IPS DF 19.7 (cell line): Measurements from ENCODE around the gene ATL2.
"Not testable (repeated sequence)": the region's sequence is repeated elsewhere in the genome, so short reads cannot be mapped to it uniquely, and the experiment has no call there.

ENCODE experiments used
- DNase-seq: peaks from one replicate; pipeline ENCODE4 v3.0.0-alpha.2; 2013; ENCODE audit warnings: low read depth, low spot score

Gene ATL2

DNA sequence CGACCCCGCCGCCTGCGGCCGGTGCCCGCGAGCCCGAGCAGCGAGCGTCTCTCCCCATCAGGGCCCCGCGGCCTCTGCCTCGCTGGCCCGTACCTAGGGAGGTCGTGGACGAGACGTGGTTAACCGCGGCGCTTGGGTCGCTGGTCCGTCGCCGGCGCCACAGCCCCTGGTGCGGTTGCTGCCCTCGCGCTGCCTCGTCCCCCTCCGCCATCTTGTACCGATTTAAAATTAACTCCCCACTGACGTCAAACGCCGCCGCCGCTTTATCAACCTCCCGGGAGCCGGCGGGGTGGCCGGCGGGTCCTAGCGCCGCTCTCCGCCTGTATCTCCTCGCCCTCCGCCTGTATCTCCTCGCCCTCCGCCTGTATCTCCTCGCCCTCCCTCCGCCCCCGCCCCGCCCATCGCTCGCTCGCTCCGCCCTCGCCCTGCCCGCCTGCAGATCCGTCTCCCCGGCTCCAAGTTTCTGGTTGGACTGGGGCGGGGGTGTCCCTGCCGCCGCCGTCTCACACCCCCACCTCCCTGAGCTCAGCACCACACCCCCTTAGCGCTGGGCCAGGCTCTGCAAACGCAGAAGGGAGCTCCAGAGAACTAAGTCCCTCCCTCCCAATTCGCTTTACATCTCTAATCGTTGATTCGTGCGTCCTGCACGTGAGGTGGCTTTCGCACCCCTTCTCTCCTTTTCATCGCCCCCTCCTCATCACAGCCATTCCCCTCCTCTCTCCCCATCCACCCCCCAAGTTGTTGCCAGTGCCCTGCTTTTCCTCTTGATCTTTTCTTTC is at the start of gene ATL2:
Gene ATL2 (minus strand): TSS at position 224 of the 779 bp plus-strand sequence. CDS start 13 bp downstream, at position 211.
- peak; percentile 83 for DNase-seq

DNA sequence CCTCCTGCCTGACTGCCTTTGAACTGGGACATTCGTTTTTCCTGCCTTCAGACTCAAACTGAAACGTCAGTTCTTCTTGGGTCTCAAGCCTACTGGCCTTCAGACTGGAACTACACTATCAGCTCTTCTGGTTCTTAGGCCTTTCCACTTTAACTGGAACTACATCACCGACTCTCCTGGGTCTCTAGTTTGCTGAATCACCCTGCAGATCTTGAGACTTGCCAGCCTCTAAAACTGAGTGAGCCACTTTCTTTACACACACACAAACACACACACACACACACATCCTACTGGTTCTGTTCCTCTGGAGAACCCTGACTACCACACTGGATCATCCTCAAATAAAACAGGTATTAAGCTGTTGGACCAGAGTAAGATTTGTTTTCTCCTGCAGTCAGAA is 46.7 kb upstream of the ATL2 start:
- no peak for DNase-seq

DNA sequence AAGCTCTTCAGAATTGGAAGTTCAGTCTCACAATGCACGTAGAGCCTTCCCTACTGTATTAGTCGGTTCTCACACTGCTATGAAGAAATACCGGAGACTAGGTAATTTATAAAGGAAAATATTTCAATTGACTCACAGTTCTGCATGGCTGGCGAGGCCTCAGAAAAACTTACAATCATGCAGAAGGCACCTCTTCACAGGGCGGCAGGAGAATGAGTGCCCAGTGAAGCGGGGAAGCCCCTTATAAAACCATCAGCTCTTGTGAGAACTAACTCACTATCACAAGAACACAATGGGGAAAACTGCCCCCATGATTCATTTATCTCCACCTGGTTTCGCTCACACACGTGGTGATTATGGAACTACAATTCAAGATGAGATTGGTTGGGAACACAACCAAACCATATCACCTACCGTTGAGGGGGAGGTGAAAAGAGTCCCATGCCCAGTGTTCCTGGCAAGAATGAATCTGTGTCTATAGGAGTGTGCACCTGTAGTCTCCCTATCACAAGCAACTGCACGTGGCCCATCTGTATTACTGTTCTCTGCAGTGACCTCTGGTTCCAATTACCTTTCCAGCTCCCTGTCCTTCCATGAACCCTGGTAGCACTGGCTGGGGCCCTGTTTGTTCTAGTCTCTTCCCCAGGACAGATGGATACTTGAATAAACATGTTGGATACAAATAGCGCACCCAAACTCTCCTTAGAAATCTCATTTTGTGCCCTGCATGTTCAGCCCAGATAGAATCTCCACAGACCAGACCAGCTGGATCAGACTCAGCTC is 44.4 kb upstream of the ATL2 start:
- DNase-seq = no peak

DNA sequence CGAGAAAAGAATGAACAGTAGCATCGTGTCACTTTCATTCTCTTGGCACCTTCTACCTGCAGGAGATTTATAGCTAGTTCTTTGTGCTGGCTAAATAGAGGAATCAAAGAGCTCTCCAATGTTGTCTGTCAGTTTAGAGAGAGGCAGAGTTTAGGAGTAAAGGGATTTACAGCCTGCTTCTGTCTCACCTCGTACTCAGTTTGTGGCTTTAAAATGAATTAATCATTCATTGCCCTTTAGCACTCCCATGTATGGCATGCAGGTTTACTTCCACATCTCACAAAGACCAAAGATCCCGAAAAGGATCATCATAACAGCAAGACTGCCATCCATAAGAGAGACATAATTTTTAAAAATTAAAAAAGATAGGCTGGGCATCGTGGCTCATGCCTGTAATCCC is 42.4 kb upstream of the ATL2 start:
- no peak for DNase-seq

DNA sequence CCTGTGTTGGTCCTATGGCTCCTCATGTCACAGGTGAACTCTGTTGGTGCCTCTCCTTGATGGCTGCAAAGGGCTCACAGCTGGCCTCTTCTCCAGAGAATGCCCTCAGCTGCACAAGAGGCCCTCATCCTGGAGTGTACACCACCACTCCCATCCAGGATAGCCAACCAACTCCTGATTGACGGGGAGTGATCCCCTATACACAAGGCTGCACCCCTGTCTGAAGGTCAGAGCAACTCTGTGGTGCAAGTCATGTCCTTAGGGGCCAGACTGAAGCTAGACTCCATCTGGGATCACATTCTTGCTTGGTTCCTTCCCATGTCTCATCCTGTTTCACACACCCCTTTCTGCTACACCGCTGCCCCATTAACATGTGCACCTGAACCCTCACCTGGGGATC is 41.7 kb upstream of the ATL2 start:
- DNase-seq = no peak

DNA sequence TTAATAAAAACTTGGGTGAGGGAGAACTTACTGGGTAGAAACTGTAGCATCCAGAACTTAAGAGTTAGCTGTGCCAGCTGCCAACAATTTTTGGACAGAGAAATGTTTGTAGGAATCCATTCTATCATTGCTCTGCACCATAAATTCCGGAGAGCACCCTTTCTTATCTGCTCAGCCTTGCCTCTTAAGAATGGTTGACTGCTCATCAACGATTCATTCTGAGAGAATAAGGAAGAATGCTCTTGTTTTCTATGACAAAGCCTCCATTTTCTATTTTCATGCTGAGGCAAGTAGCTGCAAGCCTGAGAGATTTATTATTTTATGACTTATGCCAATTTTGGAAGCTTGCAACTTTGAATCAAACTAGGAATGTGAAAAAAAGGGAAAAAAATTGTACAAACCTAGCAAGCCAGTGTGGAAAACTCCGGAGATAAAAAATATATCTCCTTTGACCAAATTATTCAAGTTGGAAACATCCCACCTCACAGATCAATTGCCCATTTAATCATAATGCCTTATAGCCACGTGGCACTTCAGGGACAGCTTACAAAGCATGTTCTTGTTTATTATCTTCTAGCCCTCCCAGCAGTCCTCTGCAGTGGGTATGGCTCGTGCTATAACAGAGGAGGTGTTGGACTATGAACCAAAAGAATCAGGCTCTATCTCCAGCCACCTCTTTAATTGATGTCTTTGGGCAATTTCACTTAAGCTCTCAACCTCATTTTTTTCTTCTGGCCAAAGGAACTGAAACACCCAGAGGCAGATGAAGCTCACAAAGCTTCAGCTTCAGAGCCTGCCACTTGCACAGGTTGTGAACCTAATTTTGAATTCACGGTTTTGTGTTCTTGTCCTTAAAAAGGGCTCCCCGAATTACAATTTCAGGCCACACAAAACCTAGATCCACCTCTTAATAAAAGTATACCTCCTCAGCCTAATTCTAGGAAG is 40.9 kb upstream of the ATL2 start:
- no peak for DNase-seq

DNA sequence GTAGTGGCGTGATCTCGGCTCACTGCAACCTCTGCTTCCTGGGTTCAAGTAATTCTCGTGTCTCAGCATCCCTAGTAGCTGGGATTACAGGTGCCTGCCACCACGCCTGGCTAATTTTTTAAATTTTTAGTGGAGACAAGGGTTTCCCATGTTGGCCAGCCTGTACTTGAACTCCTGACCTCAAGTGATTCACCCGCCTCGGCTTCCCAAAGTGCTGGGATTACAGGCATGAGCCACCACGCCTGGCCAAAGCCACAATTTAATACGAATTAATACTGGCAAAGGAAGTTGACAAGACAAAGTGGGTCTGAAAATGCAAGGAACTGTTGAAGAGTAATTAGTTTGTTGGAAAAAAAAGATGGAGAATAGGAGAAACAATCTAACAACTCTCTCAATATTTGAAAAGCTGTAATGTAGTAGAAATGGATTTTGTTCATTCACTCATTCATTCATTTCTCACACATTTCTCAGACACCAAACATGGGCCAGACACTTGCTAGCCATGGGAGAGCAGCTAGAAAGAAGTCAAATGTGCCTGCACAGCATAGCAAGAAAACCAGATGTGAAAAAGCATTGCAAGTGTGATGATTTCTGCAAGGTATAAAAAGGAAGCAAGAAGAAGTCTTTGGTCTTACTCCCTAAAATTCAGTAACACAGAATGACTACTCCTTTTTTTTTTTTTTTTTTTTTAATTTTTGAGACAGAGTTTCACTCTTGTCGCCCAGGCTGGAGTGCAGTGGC is 39.4 kb upstream of the ATL2 start:
- DNase-seq = no peak

DNA sequence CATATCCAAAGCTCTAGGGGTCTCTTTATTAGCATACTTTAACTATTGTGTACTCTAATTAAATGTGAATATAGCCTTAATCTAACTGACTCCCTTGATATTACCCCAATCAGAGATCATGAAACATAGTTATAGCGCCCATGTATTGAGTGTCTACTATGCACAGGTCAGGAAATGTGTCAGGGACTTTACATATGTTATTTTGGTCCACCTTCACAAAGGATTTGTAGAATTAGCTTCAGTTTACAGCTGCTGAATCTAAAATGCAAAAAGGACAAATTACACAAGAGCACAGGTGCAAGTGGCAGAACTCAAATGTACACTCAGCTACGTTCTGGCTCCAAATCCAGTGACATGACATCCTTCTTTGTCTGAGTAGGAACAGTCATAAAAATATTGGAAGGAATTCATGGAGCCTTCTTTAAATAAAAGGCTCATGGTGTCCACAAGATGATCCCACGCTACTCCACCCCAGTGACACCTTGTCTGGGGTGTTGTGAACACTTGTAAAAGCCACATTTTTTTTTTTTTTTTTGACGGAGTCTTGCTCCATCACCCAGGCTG is 38.7 kb upstream of the ATL2 start:
- no peak for DNase-seq

DNA sequence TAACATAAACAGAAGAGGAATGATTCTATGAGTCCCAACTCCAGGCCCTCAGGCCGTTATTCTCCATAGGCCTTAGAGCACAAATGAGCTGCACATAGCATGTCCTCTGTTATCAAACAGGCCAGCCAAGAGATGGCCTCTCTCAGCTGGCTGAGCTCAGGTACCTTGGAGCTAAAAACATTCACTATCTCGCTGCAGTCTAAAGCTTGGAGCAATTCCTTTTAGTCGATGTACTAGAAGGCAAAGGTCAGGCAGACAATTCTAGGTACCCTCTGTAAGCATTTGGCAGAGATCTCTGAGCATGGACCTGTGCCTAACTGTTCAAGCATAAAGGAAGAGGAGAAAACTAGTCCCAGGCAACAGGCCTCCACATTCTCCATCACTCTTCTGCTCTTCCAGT is 38.0 kb upstream of the ATL2 start:
- no peak for DNase-seq

DNA sequence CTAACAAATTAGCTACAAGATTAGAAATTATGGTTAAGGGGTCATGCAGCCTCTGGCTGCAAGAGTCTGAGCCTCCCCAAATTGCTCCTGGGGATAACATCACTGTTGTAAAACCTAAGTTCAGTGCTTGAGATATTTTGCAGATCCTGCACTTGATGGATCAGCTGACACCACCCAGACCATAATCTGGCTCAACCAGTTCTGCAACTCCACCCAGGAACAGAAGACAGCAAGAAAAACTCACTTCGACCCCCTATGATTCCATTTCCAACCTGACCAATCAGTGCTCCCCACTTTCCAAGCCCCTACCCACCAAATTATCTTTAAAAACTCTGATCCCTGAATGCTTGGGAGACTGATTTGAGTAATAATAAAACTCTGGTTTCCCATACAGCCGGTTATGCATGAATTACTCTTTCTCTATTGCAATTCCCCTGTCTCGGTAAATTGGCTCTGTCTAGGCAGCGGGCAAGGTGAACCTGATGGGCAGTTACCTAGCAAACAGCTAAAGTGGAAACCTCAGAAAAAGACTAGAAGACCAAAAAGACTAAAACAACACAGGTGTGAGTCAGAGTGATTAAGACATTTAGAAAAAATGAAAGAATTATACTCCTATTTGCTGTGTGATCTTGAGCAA is 35.3 kb upstream of the ATL2 start:
- DNase-seq = not testable (repeated sequence)

DNA sequence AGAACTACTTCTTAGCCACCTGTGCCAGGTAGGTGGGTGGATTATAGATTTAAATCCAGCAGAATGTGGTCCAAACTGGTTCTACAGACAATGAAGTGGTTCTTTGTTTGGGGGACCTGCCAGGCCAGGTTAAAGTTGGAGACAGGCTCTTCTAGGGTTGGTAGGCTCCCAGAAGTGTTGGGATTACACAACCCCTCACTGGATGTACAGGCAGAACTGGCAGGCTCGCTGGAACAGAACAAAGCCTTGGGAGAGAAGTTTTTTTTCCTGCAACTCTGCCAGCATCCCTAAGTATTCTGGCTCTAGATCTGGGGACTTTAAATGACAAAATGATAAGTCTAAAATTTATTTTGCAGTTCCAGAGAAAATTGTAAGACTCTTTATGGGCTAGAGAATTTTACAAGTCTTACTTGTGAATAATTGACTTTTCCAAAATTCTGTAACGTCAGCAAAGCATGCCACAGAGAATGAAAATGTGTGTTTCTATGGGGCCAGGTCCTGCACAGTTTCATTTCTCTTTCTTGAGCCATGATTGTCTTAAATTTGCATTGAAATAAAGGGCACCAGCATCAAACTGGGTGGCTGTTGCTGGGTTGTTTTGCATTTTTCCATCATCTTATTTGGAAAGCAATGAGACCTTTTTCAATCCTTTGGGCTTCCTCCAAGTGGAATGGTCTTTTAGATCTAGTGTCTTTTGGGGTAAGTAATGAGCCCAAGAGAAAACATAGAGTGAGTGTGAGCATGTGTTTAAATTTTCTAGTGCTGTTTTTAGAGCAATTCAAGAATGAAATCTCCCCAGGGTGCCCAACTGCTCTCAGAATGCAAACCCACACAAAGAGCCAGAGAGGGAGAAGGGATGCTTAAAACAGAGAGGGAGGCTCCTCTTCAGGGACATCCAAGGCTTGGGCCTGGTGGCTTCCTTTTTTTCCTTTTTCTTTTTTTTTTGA is 32.4 kb upstream of the ATL2 start:
- DNase-seq = no peak

DNA sequence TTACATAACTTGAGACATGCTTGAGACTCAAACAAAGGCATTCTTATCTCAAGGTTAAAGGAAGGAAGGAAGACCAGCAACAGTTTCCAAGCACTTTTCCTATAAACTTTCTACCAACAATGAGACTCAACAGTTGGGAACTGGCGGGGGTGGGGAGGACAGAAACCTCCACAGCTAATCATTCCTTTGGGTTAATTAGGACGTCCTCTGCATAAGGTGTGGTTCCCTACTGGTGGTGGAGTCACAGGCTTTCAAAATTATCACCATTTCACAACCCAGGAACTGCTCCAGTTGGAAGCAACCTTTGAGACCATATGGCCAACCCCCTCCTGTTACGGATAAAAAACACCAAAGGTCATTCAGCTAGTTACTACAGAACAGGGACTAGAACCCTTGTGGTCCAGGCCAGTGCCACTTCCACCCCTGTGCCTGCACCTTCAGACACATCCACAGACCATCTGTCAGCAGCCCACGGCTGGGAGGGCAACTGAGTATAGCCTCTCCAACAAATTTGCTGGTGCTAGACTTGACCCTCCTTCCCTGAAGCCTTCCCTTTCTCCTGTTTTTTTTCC is 30.1 kb upstream of the ATL2 start:
- DNase-seq = no peak

DNA sequence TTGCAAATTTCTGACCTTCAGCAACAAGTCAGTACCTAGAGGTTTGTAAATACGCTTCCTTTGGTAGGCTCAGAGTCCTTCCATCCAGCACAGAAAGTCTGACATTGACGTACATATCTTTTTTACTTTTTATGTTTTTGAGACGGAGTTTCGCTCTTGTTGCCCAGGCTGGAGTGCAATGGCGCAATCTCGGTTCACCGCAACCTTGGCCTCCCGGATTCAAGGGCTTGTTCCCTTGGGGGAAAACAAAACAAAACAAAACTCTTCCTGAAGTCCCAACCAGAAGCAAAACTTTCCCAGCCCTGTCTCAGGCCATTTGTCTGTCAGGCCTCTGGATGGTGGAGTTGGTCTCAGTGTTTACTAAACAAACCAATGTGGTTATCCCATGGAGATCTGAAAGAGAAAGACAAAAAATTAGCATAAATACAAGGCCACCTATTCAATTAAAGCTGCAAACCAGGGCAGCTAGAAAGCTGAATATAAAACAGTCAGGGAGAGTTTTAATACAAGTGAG is 29.6 kb upstream of the ATL2 start:
- DNase-seq = no peak

DNA sequence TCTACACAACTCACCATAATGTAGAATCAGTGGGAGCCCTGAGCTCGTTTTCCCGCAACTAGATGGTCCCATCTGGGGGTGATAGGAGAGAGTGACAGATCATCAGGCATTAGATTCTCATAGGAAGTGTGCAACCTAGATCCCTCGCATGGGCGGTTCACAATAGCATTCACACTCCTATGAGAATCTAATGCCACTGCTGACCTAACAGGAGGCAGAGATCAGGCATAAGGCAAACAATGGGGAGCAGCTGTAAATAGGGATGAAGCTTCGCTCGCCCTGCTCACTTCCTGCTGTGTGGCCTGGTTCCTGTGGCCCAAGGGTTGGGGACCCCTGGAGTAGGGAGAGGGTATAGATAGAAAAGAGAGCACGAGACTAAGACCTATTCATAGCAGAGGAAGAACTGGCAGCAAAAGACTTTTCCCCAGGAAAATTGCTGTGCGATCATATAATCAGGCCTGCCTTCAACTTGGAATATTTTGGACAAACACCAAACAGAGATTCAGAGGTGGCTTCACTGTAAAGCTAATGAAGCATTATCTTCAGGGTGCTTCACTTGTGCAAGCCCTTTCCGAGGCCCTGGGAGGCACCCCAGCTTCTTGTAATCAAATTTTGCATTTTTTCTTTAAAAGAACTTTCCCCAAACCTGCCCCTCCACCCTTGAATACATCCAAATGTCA is 29.0 kb upstream of the ATL2 start:
- no peak for DNase-seq

DNA sequence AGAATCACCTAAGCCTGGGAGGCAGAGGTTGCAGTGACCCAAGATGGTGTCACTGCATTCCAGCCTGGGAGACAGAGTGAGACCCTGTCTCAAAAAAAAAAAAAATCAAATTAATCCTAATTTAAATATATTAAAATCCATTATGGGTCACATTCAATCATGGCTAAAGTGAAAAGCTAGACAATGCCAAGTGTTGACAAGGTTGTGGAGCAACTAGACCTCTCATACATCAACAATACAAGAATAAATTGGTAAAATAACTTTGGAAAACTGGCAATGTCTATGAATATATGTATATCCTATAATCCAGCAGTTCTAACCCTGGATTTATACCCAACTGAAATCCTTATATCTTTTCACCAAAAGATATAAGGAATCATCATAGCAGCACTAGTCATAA is 23.4 kb upstream of the ATL2 start:
- no peak for DNase-seq

DNA sequence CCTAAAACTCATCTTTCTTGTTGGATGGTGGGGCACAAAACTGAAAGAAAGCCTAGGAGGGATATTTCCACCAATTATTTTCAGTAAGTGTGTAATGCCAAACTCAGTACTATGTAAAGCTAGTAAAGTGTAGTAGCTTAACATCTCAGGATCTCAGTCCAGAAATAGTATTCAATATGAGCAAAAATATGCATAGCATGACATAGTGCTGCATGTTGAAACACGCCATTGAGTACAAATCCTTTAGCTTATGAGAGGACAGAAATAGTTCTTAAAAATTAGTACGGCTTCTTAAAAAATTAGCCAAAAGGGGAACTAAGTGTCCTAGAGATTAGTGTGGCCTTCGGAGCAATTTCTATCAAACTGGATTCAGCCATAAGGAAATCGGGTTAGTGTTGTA is 21.7 kb upstream of the ATL2 start:
- DNase-seq = no peak

DNA sequence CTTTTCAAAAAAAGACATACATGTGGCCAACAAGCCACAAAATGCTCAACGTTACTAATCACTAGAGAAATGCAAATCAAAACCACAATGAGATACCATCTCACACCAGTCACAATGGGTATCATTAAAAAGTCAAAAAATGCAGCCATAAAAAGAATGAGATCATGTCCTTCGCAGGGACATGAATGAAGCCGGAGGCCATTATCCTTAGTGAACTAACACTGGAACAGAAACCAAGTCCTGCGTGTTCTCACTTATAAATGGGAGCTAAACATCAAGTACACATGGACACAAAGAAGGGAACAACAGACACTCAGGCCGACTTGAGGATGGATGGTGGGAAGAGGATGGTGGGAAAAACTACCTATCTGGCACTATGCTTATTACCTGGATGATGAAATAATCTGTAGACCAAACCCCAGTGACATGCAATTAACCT is 17.8 kb upstream of the ATL2 start:
- no peak for DNase-seq

DNA sequence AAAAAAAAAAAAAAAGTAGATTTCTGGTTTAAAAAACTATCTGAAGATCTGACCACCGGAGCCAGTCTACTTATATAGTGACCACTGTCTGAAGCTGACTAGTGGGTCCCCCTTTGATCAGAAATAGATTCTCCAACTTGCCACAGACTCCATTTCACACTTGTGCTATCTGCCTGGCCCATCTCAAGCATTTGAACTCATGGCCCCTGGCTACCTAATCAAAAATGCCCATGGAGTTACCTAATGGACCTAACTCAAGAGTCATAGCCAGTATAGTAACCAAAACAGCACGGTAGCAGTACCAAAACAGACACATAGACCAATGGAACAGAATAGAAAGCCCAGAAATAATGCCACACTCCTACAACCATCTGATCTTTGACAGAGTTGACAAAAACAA is 17.0 kb upstream of the ATL2 start:
- no peak for DNase-seq
